HepG2 (cell line): ENCODE measurements around the gene INTS1. TPM values are rescaled to one million over a fixed set of nuclear protein-coding genes. Genes with fewer than 3 reads are reported as not detected.

Experiments
- ADNP ChIP-seq: sonication (generic); formaldehyde crosslinking; IDR thresholded peaks from 2 replicates; pipeline ENCODE4 v1.4.0; 2020; ENCODE audit warnings: missing genetic modification reagents
- ATF1 ChIP-seq: IDR thresholded peaks from 2 replicates; pipeline ENCODE4 v1.6.1; 2016; ENCODE audit warnings: mild to moderate bottlenecking, control low read depth
- ATF4 ChIP-seq, 2 experiments: fragments of 450-650 bp in 1 of 2; sonication (generic) in 1 of 2; formaldehyde crosslinking; IDR thresholded peaks; 2 replicates each; pipeline versions ENCODE4 v1.5.0 to v1.8.0; 2020 to 2022; ENCODE audit warnings: mild to moderate bottlenecking in 1 of 2, missing genetic modification reagents in 1 of 2
- ATF6 ChIP-seq: sonication (generic); formaldehyde crosslinking; conservative IDR thresholded peaks from 2 replicates; pipeline ENCODE4 v1.4.0; 2020; ENCODE audit warnings: missing genetic modification reagents
- ATF7 ChIP-seq, 2 experiments: fragments of 450-650 bp in 1 of 2; sonication (generic) in 1 of 2; formaldehyde crosslinking in 1 of 2; IDR thresholded peaks; 2 replicates each; pipeline versions ENCODE4 v1.4.0 to v1.6.1; 2016 to 2020; ENCODE audit warnings: antibody characterized with exemption in 1 of 2, mild to moderate bottlenecking in 1 of 2, missing genetic modification reagents in 1 of 2
- ATF7-NPFF ChIP-seq: sonication (generic); formaldehyde crosslinking; IDR thresholded peaks from 2 replicates; pipeline ENCODE4 v1.8.1; 2023; ENCODE audit warnings: mild to moderate bottlenecking, low read depth, missing genetic modification reagents, moderate library complexity
- FOXP4 ChIP-seq: sonication (generic); formaldehyde crosslinking; IDR thresholded peaks from 2 replicates; pipeline ENCODE4 v1.4.0; 2020; ENCODE audit warnings: missing genetic modification reagents
- GTF2F1 ChIP-seq: fragments of 150-350 bp; IDR thresholded peaks from 2 replicates; pipeline ENCODE4 v1.6.1; 2014; ENCODE audit warnings: low read length
- HIC2 ChIP-seq: sonication (generic); formaldehyde crosslinking; IDR thresholded peaks from 2 replicates; pipeline ENCODE4 v1.9.0; 2022; ENCODE audit warnings: low read depth, missing genetic modification reagents
- THAP9 ChIP-seq: sonication (generic); formaldehyde crosslinking; IDR thresholded peaks from 2 replicates; pipeline ENCODE4; 2020; ENCODE audit warnings: missing genetic modification reagents, mild to moderate bottlenecking, borderline replicate concordance
- THYN1 ChIP-seq: sonication (generic); formaldehyde crosslinking; IDR thresholded peaks from 2 replicates; pipeline ENCODE4 v1.8.1; 2023; ENCODE audit warnings: low read depth, mild to moderate bottlenecking, moderate library complexity, missing genetic modification reagents, borderline replicate concordance
- ZBTB42 ChIP-seq: sonication (generic); formaldehyde crosslinking; IDR thresholded peaks from 2 replicates; pipeline ENCODE4 v1.5.0; 2020; ENCODE audit warnings: mild to moderate bottlenecking, missing genetic modification reagents
- ZBTB8A ChIP-seq: sonication (generic); formaldehyde crosslinking; IDR thresholded peaks from 2 replicates; pipeline ENCODE4 v1.4.0; 2020; ENCODE audit warnings: mild to moderate bottlenecking, low read depth, missing genetic modification reagents, borderline replicate concordance
- ZNF446 ChIP-seq: sonication (generic); formaldehyde crosslinking; IDR thresholded peaks from 2 replicates; pipeline ENCODE4 v1.5.0; 2020; ENCODE audit warnings: mild to moderate bottlenecking, missing genetic modification reagents
- ZSCAN5A ChIP-seq: sonication (generic); formaldehyde crosslinking; IDR thresholded peaks from 2 replicates; pipeline ENCODE4 v1.8.0; 2022; ENCODE audit warnings: mild to moderate bottlenecking, missing genetic modification reagents, borderline replicate concordance
- ZZZ3 ChIP-seq: sonication (generic); formaldehyde crosslinking; IDR thresholded peaks from 2 replicates; pipeline ENCODE4 v1.4.0; 2020; ENCODE audit warnings: missing genetic modification reagents, mild to moderate bottlenecking, borderline replicate concordance
- polyA plus RNA-seq, 8 experiments: library from polyadenylated mRNA; depleted of rRNA in 3 of 8; stranded (reverse) in 7 of 8; unstranded in 1 of 8; fragments of >200 nt; fragmentation: Illumina TruSeq in 4 of 8; extraction: Trizol in 4 of 8; gene quantifications; 2 replicates each; pipeline versions ENCODE4 v1.2.1 to v1.2.3, GENCODE V29; 2011 to 2016; ENCODE audit warnings: low read depth in 4 of 8, missing spikeins in 1 of 8, mixed read lengths in 1 of 8; ENCODE audit not compliant: insufficient read depth in 1 of 8
- total RNA-seq, 5 experiments: library from RNA; depleted of rRNA; stranded (reverse); fragments of >200 nt; fragmentation: Illumina TruSeq; extraction: Trizol; gene quantifications; 2 replicates each; pipeline ENCODE4 v1.2.3, GENCODE V29; 2016; ENCODE audit warnings: low read depth in 1 of 5

Gene INTS1
- total and polyA plus RNA-seq, 2 of the 13 experiments (the other 11 are each of a cell fraction or from before 2014, with no cell fraction given) = 13.7 to 29.0 TPM

- TF ChIP-seq ZSCAN5A (no peak), GTF2F1 (no peak), FOXP4 (CRISPR knock-in tag) (no peak), ATF4 (CRISPR knock-in tag; IDR thresholded peaks at IDR 0.05) (no peak), THYN1 (CRISPR knock-in tag) (no peak), ZZZ3 (no peak), THAP9 (CRISPR knock-in tag) (0 out of 2 replicates have a peak, but pooled peaks have one; percentile 25), HIC2 (peak; percentile 29; the same call in 1 of the 2 replicates), ATF6 (CRISPR knock-in tag) (no peak), ZBTB8A (no peak), ZBTB42 (CRISPR knock-in tag) (no peak), ATF7-NPFF (no peak), ATF7 (IDR thresholded peaks at IDR 0.05) (no peak), ATF7 (CRISPR knock-in tag; IDR thresholded peaks at IDR 0.05) (no peak), ATF1 (CRISPR knock-in tag) (no peak), ZNF446 (CRISPR knock-in tag) (no peak), ADNP (CRISPR knock-in tag) (no peak)
Measured at GRCh38 chr7:1425292-1426136, 78.7 kb downstream of the INTS1 start (continued).
